ENCODE results near the gene CDC42BPB. TPM values are rescaled to one million over a fixed set of nuclear protein-coding genes. Genes with fewer than 3 reads are reported as not detected.

Gene CDC42BPB
- total RNA-seq, 1 experiment from 2014 or later, result 103 TPM

- Mint-ChIP-seq H3K27me3 (ENCODE audit: low read depth) (no peaks in the 10 kb centered on the region; the same call in 1 of the 2 replicates), H3K4me1 (peaks cover 2 to 4% of the 10 kb centered on the region in 2 experiments; a peak in 3 of 4 replicates), H3K27ac (no peak overlapping the region), H3K9me3 (no peaks in the 10 kb centered on the region), H3K36me3 (ENCODE audit: insufficient read depth in 1 of 3, low read depth in 3 of 3) (peaks cover 0 to 3% (median 2%) of the 10 kb centered on the region in 3 experiments; a peak in 6 of 7 replicates), H3K4me3 (no peak overlapping the region)
- no peak overlapping the region for H3K18ac ChIP-seq (ENCODE audit: insufficient read length, low read depth, low read length)
- H2BK12ac ChIP-seq (ENCODE audit: insufficient read length, low read depth, low read length), result no peak overlapping the region
- no peak for DNase-seq
- H3K27me3 ChIP-seq (ENCODE audit: insufficient read depth, low read length), result no peaks in the 10 kb centered on the region
- no peaks in the 10 kb centered on the region for H3K79me1 ChIP-seq (ENCODE audit: insufficient read depth, low read depth, low read length, poor library complexity, severe bottlenecking)
- no peak overlapping the region for H3K56ac ChIP-seq (ENCODE audit: insufficient read length, low read depth, low read length)
- H3K9ac ChIP-seq (ENCODE audit: extremely low read depth, insufficient read length, low read length), result no peak overlapping the region
- H3K23me2 ChIP-seq (ENCODE audit: insufficient read length, low read depth, low read length, poor library complexity, severe bottlenecking), result no peaks in the 10 kb centered on the region
- H2BK20ac ChIP-seq (ENCODE audit: low read depth, low read length, poor library complexity, severe bottlenecking), result no peak overlapping the region
- H3K4me1 ChIP-seq (ENCODE audit: insufficient read depth, low read length), result no peaks in the 10 kb centered on the region
- no peak overlapping the region for H3K14ac ChIP-seq (ENCODE audit: insufficient read depth, low read length)
- H2AFZ ChIP-seq (ENCODE audit: low read length), result no peak overlapping the region
- H3K9me3 ChIP-seq (ENCODE audit: control insufficient read depth, low read depth, low read length), result no peaks in the 10 kb centered on the region
- WGBS (ENCODE audit: extremely low coverage, insufficient read length, low lambda C conversion rate), result no CpG with 5 or more reads among the region's 6 CpGs
- no peak overlapping the region for H3K27ac ChIP-seq (ENCODE audit: insufficient read length, low read depth, low read length)
- H3K4ac ChIP-seq (ENCODE audit: low read depth, low read length), result no peak overlapping the region
- no peak overlapping the region for H2AK5ac ChIP-seq (ENCODE audit: insufficient read length, low read length)
- H3T11ph ChIP-seq (ENCODE audit: low read length), result no peak overlapping the region
- no peak overlapping the region for H2BK120ac ChIP-seq (ENCODE audit: low read depth, low read length, poor library complexity, severe bottlenecking)
- no peak overlapping the region for H4K8ac ChIP-seq (replicated peaks; ENCODE audit: insufficient read length, low read depth, low read length)
- H4K5ac ChIP-seq (ENCODE audit: insufficient read length, low read depth, low read length), result no peak overlapping the region
- H4K91ac ChIP-seq (ENCODE audit: insufficient read length, low read depth, low read length), result no peak overlapping the region
- H3K4me2 ChIP-seq (ENCODE audit: insufficient read depth, insufficient read length, low read length), result no peak overlapping the region
- H2BK15ac ChIP-seq (ENCODE audit: low read depth, low read length), result no peak overlapping the region
- no peaks in the 10 kb centered on the region for H4K20me1 ChIP-seq (ENCODE audit: control insufficient read depth, insufficient read depth, insufficient read length)
- no peak overlapping the region for H2BK5ac ChIP-seq (ENCODE audit: insufficient read length, low read length)
- no peak overlapping the region for H3K23ac ChIP-seq (ENCODE audit: insufficient read length, low read depth, low read length)
- no peak for TF ChIP-seq CTCF (conservative IDR thresholded peaks at IDR 0.05)
- H3K79me2 ChIP-seq (ENCODE audit: insufficient read depth, low read length), result no peaks in the 10 kb centered on the region
Observed at GRCh38 chr14:102898298-102898697, 159.1 kb downstream of the CDC42BPB start.

Measured in H9 (cell line).